Activated naive CD8-positive, alpha-beta T cell treated with anti-CD3 and anti-CD28 coated beads, Interleukin-2, amount 10 ng/mL, durations not matched to agents 7 days and 5 days (primary cell): Measurements from ENCODE around the gene SEMA6B. TPM values are rescaled to one million over a fixed set of nuclear protein-coding genes. Genes with fewer than 3 reads are reported as not detected.

Experiments
- ATAC-seq: fragments of 150-1000 bp; cut with Tn5 transposase; one replicate; pipeline ENCODE4 v1.10.0; 2021; ENCODE audit warnings: low read depth, moderate library complexity
- POLR2A ChIA-PET: fragments of 350-600 bp; sonication (Branson Sonifier 250); formaldehyde crosslinking; loops from one replicate; lab custom pipeline; 2021; ENCODE audit warnings: antibody characterized with exemption; lab: Charles Lee
- DNase-seq: peaks from one replicate; pipeline ENCODE4 v3.0.0; 2021
- H3K27ac Mint-ChIP-seq: one replicate; pipeline ENCODE4 v1.8.0; 2022; ENCODE audit warnings: mild to moderate bottlenecking, mixed read lengths
- H3K27me3 Mint-ChIP-seq: one replicate; pipeline ENCODE4 v1.8.0; 2022; ENCODE audit warnings: mild to moderate bottlenecking, moderate library complexity, mixed read lengths
- H3K36me3 Mint-ChIP-seq: one replicate; pipeline ENCODE4 v1.8.0; 2021; ENCODE audit warnings: mild to moderate bottlenecking, mixed read lengths
- H3K4me1 Mint-ChIP-seq: one replicate; pipeline ENCODE4 v1.8.0; 2021; ENCODE audit warnings: mixed read lengths
- H3K4me3 Mint-ChIP-seq: one replicate; pipeline ENCODE4 v1.8.0; 2022; ENCODE audit warnings: mild to moderate bottlenecking, moderate library complexity, mixed read lengths
- H3K9me3 Mint-ChIP-seq: one replicate; pipeline ENCODE4 v1.8.0; 2021; ENCODE audit warnings: mixed read lengths
- total RNA-seq, 2 experiments: library from RNA; stranded (reverse); gene quantifications; one replicate each; pipeline ENCODE4 v1.2.3, GENCODE V29; 2021

Gene SEMA6B
- total RNA-seq, 2 experiments from 2014 or later: 1.00 to 1.3 TPM

DNA sequence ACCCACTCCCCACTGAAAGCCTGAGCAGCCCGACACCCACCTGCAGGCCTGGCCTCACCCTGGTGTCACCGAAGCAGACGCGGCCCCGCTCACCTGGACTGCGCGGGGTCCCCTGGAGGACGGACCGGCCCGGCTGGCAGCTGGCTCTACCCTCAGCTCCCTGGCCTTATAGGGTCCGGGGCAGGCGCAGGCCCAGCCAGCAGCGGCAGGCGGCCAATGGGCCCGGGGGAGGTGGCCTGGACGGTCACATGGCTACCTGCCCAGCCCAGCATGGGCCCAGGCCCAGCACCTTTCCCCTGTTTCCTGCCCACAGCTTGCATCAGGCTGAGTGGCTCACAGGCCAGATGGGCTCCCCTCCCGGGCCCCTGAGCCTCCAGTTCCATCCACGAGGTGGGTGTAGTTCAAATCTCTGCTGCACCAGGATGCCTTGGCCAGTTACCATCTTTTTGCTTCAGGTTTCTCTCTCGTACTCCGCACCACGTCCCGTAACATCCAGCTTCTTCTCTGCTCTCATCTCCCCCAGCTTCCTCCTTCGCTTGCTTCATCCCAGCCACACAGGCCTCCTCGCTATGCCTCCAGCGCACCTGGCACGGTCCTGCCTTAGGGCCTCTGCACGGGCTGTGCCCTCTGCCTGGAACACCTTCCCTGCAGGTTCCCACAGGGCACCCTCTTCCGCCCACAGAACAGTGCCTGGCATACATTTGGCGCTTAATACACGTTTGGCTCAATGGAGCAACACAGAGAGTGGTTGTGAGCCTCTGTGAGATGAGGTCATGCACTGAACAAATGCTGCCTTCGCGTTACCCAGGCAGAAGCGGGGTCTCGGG is 40.9 kb downstream of the SEMA6B start, which contains the start of gene PLIN4:
Gene PLIN4 (minus strand): TSS at position 142 of the 827 bp plus-strand sequence. CDS start 214 bp downstream, outside the sequence.
- Mint-ChIP-seq H3K27ac (no peak within 1 kb of the TSS), H3K27me3 (peaks cover 2% of the 10 kb centered on the region), H3K9me3 (no peaks in the 10 kb centered on the region), H3K4me3 (no peak within 1 kb of the TSS), H3K4me1 (no peaks in the 10 kb centered on the region), H3K36me3 (no peaks in the 10 kb centered on the region)
- ATAC-seq: no peak
- DNase-seq: no peak
- POLR2A ChIA-PET: no interaction called here

DNA sequence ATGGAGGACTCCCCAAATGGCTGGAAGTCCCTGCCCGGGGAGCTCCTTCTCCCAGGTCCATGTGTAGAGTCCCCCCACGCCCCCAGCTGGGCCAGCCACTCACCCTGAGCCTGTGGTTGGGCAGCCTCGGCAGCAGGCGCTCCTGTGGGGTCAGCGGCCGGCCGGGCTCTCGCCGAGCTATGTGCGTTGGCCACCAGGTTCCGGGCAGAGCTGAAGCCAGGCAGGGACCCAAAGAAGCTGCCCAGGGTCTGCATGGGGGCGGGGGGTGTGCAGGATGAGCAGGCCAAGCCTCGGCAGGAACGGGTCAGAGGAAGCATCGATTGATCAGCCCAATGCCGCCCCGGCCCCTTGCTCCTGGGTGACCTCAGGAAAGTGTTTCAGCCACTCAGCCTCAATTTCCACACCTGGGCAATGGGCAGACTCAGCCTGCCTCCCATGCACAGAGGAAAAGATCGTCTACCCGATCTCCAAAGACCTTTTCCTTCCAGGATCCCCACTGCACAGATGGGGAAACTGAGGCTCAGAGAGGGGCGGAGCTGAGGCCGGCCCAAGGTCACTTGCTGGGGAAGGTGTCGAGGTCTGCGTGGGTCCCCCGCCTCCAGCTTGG is 41.9 kb downstream of the SEMA6B start:
- peaks cover 2% of the 10 kb centered on the region for H3K27me3 Mint-ChIP-seq
- ATAC-seq (no peak), DNase-seq (no peak)
- H3K27ac Mint-ChIP-seq: no peak overlapping the region
- POLR2A ChIA-PET: no interaction called here
- H3K36me3 Mint-ChIP-seq: no peaks in the 10 kb centered on the region
- H3K4me3 Mint-ChIP-seq: no peak overlapping the region
- H3K4me1 Mint-ChIP-seq: no peaks in the 10 kb centered on the region
- no peaks in the 10 kb centered on the region for H3K9me3 Mint-ChIP-seq

DNA sequence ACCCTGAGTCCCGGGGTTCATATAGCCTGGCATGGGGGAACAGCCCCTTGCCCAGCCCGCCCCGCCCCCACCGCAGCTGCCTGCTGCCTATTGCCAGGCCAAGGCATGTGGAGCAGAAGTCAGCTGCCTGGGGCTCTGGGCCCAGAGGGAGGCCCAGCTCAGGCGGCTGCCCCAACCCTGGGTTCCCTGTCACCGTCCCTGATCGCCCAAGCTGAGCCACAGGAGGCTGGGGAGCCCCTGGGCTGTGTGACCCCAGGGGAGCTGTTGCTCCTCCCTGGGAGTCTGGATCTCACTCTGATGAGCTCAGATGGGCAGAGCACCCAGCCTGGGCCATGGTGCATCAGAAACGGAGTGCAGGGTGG is 42.6 kb downstream of the SEMA6B start:
- Mint-ChIP-seq H3K27ac (no peak overlapping the region), H3K36me3 (no peaks in the 10 kb centered on the region), H3K27me3 (peaks cover 2% of the 10 kb centered on the region), H3K9me3 (no peaks in the 10 kb centered on the region), H3K4me1 (no peaks in the 10 kb centered on the region), H3K4me3 (no peak overlapping the region)
- no peak for DNase-seq
- POLR2A ChIA-PET: no interaction called here
- ATAC-seq: no peak

DNA sequence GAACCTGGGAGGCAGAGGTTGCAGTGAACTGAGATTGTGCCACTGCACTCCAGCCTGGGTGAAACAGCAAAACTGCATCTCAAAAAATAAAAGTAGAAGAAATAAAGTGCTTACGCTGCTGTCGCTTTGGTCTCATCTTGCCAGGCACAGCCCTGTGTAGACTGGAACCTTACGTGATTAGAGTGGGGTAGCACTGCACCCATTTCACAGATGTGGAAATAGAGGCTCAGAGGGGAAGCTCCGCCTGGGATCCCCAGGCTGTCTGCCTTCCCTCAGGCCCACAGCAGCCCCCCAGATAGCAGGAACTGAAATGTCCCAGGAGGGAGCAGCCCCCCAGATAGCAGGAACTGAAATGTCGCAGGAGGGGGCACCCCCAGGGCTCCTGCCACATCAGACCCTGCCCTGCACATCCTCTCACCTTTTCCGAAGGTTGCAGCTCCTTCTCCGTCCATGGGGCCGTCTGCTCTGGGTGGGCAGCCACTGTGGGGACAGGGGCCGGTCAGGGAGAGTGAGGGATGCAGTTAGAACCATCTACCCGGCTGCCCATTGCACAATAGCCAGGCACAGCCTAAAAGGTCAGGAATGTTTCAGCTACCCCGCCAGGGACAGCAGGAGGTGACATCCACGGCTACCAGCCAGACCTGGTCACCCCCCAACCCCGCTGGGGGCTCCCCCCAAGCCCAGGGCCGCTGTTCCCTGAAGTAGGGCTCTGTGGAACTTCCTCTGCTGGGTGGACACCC is 43.1 kb downstream of the SEMA6B start:
- POLR2A ChIA-PET: no interaction called here
- DNase-seq: no peak
- Mint-ChIP-seq H3K36me3 (no peaks in the 10 kb centered on the region), H3K27me3 (peaks cover 2% of the 10 kb centered on the region), H3K4me1 (no peaks in the 10 kb centered on the region), H3K9me3 (no peaks in the 10 kb centered on the region), H3K27ac (no peak overlapping the region), H3K4me3 (no peak overlapping the region)
- ATAC-seq: no peak

DNA sequence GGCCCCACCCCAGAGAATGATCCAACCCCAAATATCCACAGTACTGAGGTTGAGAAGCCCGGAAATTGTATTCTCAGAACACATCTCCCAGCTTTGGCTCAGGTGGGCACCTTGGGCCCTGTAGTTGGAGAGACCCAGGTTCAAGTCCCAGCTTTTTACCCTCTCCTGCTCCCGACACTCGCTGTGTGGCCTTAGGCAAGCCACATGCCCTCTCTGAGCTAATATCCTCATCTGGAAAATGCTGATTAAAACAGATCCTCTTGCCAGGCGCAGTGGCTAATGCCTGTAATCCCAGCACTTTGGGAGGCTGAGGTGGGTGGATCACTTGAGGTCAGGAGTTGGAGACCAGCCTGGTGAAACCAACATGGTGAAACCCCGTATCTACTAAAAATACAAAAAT is 43.8 kb downstream of the SEMA6B start:
- peaks cover 2% of the 10 kb centered on the region for H3K27me3 Mint-ChIP-seq
- DNase-seq (no peak), ATAC-seq (no peak)
- H3K27ac Mint-ChIP-seq: no peak overlapping the region
- no peaks in the 10 kb centered on the region for H3K36me3 Mint-ChIP-seq
- H3K9me3 Mint-ChIP-seq: no peaks in the 10 kb centered on the region
- no peak overlapping the region for H3K4me3 Mint-ChIP-seq
- no peaks in the 10 kb centered on the region for H3K4me1 Mint-ChIP-seq
- POLR2A ChIA-PET: no interaction called here

DNA sequence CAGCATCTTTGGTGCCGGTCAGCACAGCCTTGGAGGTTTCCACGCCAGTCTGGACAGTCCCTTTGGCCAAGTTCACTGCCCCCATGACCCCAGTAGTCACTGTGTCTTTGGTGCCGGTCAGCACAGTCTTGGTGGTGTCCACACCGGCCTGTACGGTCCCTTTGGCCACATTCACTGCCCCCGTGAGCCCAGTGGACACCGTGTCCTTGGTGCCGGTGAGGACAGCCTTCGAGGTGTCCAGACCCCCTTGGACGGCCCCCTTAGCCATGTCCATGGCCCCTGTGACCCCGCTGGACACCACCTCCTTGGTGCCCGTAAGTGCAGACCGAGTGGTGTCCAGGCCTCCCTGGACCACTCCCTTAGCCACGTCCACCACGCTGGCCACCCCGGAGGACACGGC is 46.2 kb downstream of the SEMA6B start:
- Mint-ChIP-seq H3K4me3 (no peak overlapping the region), H3K27me3 (peaks cover 2% of the 10 kb centered on the region)
- ATAC-seq: no peak

DNA sequence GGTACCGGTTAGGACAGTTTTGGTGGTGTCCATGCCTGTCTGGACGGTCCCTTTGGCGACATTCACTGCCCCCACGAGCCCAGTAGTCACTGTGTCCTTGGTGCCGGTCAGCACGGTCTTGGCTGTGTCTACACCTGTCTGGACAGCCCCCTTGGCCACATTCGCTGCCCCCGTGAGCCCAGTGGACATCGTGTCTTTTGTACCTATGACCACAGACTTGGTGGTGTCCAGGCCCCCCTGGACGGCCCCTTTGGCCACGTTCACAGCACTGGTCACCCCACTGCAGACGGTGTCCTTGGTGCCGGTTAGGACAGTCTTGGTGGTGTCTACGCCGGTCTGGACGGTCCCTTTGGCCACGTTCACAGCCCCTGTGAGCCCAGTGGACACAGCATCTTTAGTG is 47.4 kb downstream of the SEMA6B start:
- ATAC-seq (no peak), DNase-seq (no peak)
- Mint-ChIP-seq H3K27ac (no peak overlapping the region), H3K4me3 (no peak overlapping the region), H3K9me3 (no peaks in the 10 kb centered on the region), H3K36me3 (peaks cover 4% of the 10 kb centered on the region), H3K27me3 (peaks cover 2% of the 10 kb centered on the region), H3K4me1 (no peaks in the 10 kb centered on the region)
- POLR2A ChIA-PET: no interaction called here

More for the DNA sequence above, 46.2 kb downstream of the SEMA6B start:
- H3K36me3 Mint-ChIP-seq: no peaks in the 10 kb centered on the region
- no peaks in the 10 kb centered on the region for H3K4me1 Mint-ChIP-seq
- H3K27ac Mint-ChIP-seq: no peak overlapping the region
- DNase-seq: no peak
- H3K9me3 Mint-ChIP-seq: no peaks in the 10 kb centered on the region
- POLR2A ChIA-PET: no interaction called here

DNA sequence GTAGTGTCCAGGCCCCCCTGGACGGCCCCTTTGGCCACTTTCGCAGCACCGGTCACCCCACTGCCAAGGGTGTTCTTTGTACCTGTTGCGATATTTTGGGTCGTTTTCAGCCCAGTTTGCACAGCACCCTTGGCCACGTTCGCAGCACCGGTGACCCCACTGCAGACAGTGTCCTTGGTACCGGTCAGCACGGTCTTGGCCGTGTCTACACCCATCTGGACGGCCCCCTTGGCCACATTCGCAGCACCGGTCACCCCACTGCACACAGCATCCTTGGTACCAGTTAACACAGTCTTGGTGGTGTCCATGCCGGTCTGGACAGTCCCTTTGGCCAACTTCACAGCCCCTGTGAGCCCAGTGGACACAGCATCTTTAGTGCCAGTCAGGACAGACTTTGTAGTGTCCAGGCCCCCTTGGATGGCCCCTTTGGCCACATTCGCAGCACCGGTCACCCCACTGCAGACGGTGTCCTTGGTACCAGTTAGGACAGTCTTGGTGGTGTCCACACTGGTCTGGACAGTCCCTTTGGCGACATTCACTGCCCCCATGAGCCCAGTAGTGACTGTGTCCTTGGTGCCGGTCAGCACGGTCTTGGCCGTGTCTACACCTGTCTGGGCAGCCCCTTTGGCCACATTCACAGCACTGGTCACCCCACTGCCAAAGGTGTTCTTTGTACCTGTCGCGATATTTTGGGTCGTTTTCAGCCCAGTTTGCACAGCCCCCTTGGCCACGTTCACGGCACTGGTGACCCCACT is 48.0 kb downstream of the SEMA6B start:
- H3K27me3 Mint-ChIP-seq: peaks cover 2% of the 10 kb centered on the region
- peaks cover 4% of the 10 kb centered on the region for H3K36me3 Mint-ChIP-seq
- H3K4me3 Mint-ChIP-seq: no peak overlapping the region
- no peak overlapping the region for H3K27ac Mint-ChIP-seq
- POLR2A ChIA-PET: no interaction called here
- DNase-seq: no peak
- no peaks in the 10 kb centered on the region for H3K9me3 Mint-ChIP-seq
- no peak for ATAC-seq
- peaks cover 3% of the 10 kb centered on the region for H3K4me1 Mint-ChIP-seq

DNA sequence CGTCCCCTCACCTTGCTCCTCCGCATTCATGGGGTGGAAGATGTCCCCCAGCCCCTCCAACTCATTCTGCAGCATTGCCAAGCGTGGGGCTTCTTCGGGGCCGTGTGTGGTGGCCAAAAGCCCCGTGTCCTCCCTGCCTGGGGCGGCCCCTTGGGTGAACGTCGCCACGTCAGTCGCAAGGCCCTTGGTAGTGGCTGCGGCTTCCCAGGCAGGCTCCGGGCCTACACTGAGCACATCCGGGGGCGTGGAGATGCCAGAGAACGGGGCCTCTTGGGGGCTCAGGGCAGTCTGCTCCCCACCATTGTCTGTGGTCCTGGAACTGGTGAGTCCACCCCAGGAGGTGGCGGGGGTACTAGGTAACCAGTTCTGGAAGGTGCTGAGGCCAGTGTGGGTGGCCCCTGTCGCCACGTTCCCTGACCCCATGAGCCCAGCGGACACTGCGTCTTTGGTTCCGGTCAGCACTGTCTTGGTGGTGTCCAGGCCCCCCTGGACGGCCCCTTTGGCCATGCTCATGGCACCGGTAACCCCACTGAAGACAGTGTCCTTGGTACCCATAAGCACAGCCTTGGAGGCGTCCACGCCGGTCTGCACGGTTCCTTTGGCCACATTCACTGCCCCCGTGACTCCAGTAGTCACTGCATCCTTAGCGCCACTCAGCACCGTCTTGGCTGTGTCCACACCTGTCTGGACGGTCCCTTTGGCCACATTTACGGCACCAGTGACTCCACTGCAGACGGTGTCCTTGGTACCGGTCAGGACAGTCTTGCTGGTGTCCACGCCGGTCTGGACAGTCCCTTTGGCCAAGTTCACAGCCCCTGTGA is 48.8 kb downstream of the SEMA6B start:
- Mint-ChIP-seq H3K27me3 (peaks cover 2% of the 10 kb centered on the region), H3K4me3 (no peak overlapping the region), H3K36me3 (peaks cover 4% of the 10 kb centered on the region), H3K9me3 (no peaks in the 10 kb centered on the region), H3K4me1 (peaks cover 11% of the 10 kb centered on the region), H3K27ac (no peak overlapping the region)
- POLR2A ChIA-PET: no interaction called here
- DNase-seq (no peak), ATAC-seq (no peak)

DNA sequence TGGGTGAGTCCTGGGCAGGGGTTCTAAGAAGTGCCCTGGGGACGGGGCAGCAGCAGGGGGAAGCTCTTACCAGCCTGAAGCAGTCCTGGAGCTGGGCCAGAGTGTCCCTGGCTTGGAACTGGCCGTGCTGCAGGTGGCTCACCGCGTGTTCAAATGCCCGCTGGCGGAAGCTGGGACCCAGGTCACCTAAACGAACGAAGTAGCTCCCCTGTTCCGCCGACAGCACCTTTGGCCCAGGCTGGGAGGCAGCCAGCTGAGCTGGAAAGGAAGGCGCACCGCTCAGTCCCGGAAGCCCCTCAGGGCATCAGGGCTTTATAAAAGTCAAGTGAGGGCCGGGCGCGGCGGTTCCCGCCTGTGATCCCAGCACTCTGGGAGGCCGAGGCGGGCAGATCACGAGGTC is 50.8 kb downstream of the SEMA6B start:
- Mint-ChIP-seq H3K4me1 (peaks cover 12% of the 10 kb centered on the region), H3K27ac (no peak overlapping the region), H3K4me3 (no peak overlapping the region), H3K9me3 (no peaks in the 10 kb centered on the region), H3K27me3 (no peaks in the 10 kb centered on the region), H3K36me3 (peaks cover 4% of the 10 kb centered on the region)
- ATAC-seq: no peak
- POLR2A ChIA-PET: interaction anchor here (0.6 kb wide), 1 partner anchor 66 kb away, joined by 4 read pairs; no protein-coding TSS in a partner anchor
- DNase-seq: no peak

DNA sequence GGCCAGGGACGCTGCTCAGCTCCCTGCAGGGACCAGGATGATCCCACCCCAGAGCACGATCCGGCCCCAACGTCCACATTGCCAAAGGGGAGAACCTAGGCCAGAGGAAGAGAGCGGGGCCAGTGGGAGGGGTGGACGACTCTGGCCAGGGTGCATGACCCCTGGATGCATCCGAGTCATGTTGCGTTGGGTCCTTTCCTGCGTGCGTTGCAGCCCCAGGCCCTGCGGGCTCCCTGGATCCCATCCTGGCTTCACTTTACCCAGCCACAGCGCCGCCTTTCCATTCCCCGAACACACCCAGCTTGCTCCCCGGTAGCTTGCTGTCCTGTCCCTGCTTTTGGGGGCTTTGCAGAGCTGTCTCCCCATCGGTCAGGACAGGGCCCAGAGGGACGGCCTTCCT is 51.7 kb downstream of the SEMA6B start:
- DNase-seq: no peak
- H3K4me3 Mint-ChIP-seq: no peak overlapping the region
- ATAC-seq: no peak
- peaks cover 12% of the 10 kb centered on the region for H3K4me1 Mint-ChIP-seq
- H3K27me3 Mint-ChIP-seq: no peaks in the 10 kb centered on the region
- peaks cover 4% of the 10 kb centered on the region for H3K36me3 Mint-ChIP-seq
- no peaks in the 10 kb centered on the region for H3K9me3 Mint-ChIP-seq
- no peak overlapping the region for H3K27ac Mint-ChIP-seq
- POLR2A ChIA-PET: interaction anchor here (0.5 kb wide), 1 partner anchor 12 kb away, joined by 5 read pairs; no protein-coding TSS in a partner anchor

DNA sequence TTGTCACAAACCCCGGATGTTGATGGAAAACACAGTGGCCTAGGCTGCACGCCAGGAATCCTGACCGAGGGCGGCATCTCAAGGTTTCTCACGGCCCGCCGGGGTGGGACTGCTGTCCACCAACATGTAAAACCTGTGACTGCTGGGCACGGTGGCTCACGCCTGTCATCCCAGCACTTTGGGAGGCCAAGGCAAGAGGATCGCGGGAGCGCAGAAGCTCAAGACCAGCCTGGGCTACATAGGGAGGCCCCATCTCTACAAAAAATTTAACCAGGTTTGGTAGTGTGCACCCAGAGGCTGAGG is 52.4 kb downstream of the SEMA6B start:
- POLR2A ChIA-PET: interaction anchor here (0.5 kb wide), 1 partner anchor 12 kb away, joined by 5 read pairs; no protein-coding TSS in a partner anchor
- H3K27ac Mint-ChIP-seq: no peak overlapping the region
- H3K4me3 Mint-ChIP-seq: no peak overlapping the region
- H3K9me3 Mint-ChIP-seq: no peaks in the 10 kb centered on the region
- H3K27me3 Mint-ChIP-seq: no peaks in the 10 kb centered on the region
- ATAC-seq: no peak
- H3K4me1 Mint-ChIP-seq: peaks cover 12% of the 10 kb centered on the region
- DNase-seq: no peak
- peaks cover 4% of the 10 kb centered on the region for H3K36me3 Mint-ChIP-seq
